Smooth muscle cell (in vitro differentiated cells): ENCODE data around the gene BDKRB1. TPM values are rescaled to one million over a fixed set of nuclear protein-coding genes. Genes with fewer than 3 reads are reported as not detected.

Experiments used
- DNase-seq: peaks from one replicate; lab custom pipeline; 2025; ENCODE audit not compliant: unreplicated experiment; lab: John Stamatoyannopoulos, UW
- H2AFZ ChIP-seq: fragments of 200-600 bp; sonication (generic); 2 replicates; pipeline ENCODE4 v1.6.0; 2016; ENCODE audit warnings: antibody characterized with exemption, low read depth, mild to moderate bottlenecking
- H3F3A ChIP-seq: fragments of 200-600 bp; sonication (generic); 2 replicates; pipeline ENCODE4 v1.6.0; 2017; ENCODE audit warnings: antibody characterized with exemption, low read depth
- H3K27ac ChIP-seq: fragments of 200-600 bp; sonication (generic); 2 replicates; pipeline ENCODE4 v1.5.1; 2016; ENCODE audit warnings: low read depth, mild to moderate bottlenecking
- H3K27me3 ChIP-seq: fragments of 200-600 bp; sonication (generic); 2 replicates; pipeline ENCODE4 v1.6.1; 2016; ENCODE audit warnings: low read depth, mild to moderate bottlenecking
- H3K36me3 ChIP-seq: fragments of 200-600 bp; sonication (generic); 2 replicates; pipeline ENCODE4 v1.5.1; 2016; ENCODE audit warnings: low read depth
- H3K4me1 ChIP-seq: fragments of 200-600 bp; sonication (generic); 2 replicates; pipeline ENCODE4 v1.5.1; 2016; ENCODE audit warnings: low read depth
- H3K4me2 ChIP-seq: fragments of 200-600 bp; sonication (generic); 2 replicates; pipeline ENCODE4 v1.6.0; 2016; ENCODE audit warnings: mild to moderate bottlenecking
- H3K4me3 ChIP-seq: fragments of 200-600 bp; sonication (generic); 2 replicates; pipeline ENCODE4 v1.5.1; 2016; ENCODE audit warnings: mild to moderate bottlenecking
- H3K79me2 ChIP-seq: fragments of 200-600 bp; sonication (generic); 2 replicates; pipeline ENCODE4 v1.6.0; 2016; ENCODE audit warnings: low read depth, mild to moderate bottlenecking
- H3K9ac ChIP-seq: fragments of 200-600 bp; sonication (generic); 2 replicates; pipeline ENCODE4 v1.6.0; 2016; ENCODE audit warnings: low read depth
- H3K9me3 ChIP-seq: fragments of 200-600 bp; sonication (generic); replicated peaks from 2 replicates; pipeline ENCODE4 v1.5.1; 2016; ENCODE audit warnings: low read depth
- H4K20me1 ChIP-seq: fragments of 200-600 bp; sonication (generic); 2 replicates; pipeline ENCODE4 v1.6.0; 2016; ENCODE audit warnings: low read depth
- CTCF ChIP-seq: fragments of 200-600 bp; sonication (generic); IDR thresholded peaks from 2 replicates; pipeline ENCODE4 v1.5.1; 2017; ENCODE audit warnings: borderline replicate concordance, mild to moderate bottlenecking, antibody characterized with exemption; ENCODE audit not compliant: insufficient read depth, poor library complexity, severe bottlenecking
- WGBS: methylation state at CpG from one replicate; pipeline ENCODE4 v1.1.7; 2016; ENCODE audit warnings: low lambda C conversion rate; 5-methylcytosine and 5-hydroxymethylcytosine counted together
- polyA plus RNA-seq: library from polyadenylated mRNA; unstranded; fragments of >200 nt; fragmentation: Nextera tagmentation; extraction: Ambion mirVana; gene quantifications from 2 replicates; pipeline ENCODE4 v1.2.1, GENCODE V29; 2016
- total RNA-seq: library from RNA; depleted of rRNA; stranded (reverse); fragments of >200 nt; gene quantifications from 2 replicates; pipeline ENCODE4 v1.2.3, GENCODE V29; 2014

The BDKRB1 gene
- total and polyA plus RNA-seq, 2 experiments from 2014 or later, result 28.2 to 29.3 TPM

GRCh38 chr14:96251656-96252155 lies 4.3 kb upstream of the BDKRB1 start:
- 85% methylated on average over 4 of the region's 4 CpGs for WGBS
- no peaks in the 10 kb centered on the region for H3K79me2 ChIP-seq

GRCh38 chr14:96252323-96252998 lies 3.5 kb upstream of the BDKRB1 start:
- no peaks in the 10 kb centered on the region for H3K27me3 ChIP-seq
- H3K9me3 ChIP-seq, result no peaks in the 10 kb centered on the region
- no peaks in the 10 kb centered on the region for H4K20me1 ChIP-seq
- WGBS, result 81% methylated on average over 17 of the region's 19 CpGs
- H3K27ac ChIP-seq, result peak overlapping the region; percentile 98
- peaks cover 25% of the 10 kb centered on the region for H3K4me1 ChIP-seq
- no peak for TF ChIP-seq CTCF
- no peak overlapping the region for H2AFZ ChIP-seq
- no peak for DNase-seq
- H3K4me3 ChIP-seq, result no peak overlapping the region
- no peak overlapping the region for H3K9ac ChIP-seq
- H3F3A ChIP-seq, result peaks cover 38% of the 10 kb centered on the region
- H3K36me3 ChIP-seq, result no peaks in the 10 kb centered on the region
- no peaks in the 10 kb centered on the region for H3K79me2 ChIP-seq
- H3K4me2 ChIP-seq, result peak overlapping the region; percentile 42

More at GRCh38 chr14:96251656-96252155, 4.3 kb upstream of the BDKRB1 start:
- no peak for TF ChIP-seq CTCF
- Histone ChIP-seq H3F3A (peaks cover 43% of the 10 kb centered on the region), H3K4me2 (no peak overlapping the region), H4K20me1 (no peaks in the 10 kb centered on the region), H3K9me3 (no peaks in the 10 kb centered on the region), H3K4me3 (no peak overlapping the region), H3K9ac (no peak overlapping the region), H3K36me3 (no peaks in the 10 kb centered on the region), H3K4me1 (peaks cover 24% of the 10 kb centered on the region), H3K27me3 (no peaks in the 10 kb centered on the region), H2AFZ (no peak overlapping the region), H3K27ac (no peak overlapping the region)
- DNase-seq, result no peak

- H3F3A ChIP-seq, result peaks cover 34% of the 10 kb centered on the region
- H3K4me2 ChIP-seq, result peak overlapping the region; percentile 77
- H2AFZ ChIP-seq, result no peak overlapping the region
- peak overlapping the region; percentile 6 for H3K9ac ChIP-seq
- no peaks in the 10 kb centered on the region for H3K36me3 ChIP-seq
- H3K4me1 ChIP-seq, result peaks cover 25% of the 10 kb centered on the region
- no peak overlapping the region for H3K4me3 ChIP-seq
- no peaks in the 10 kb centered on the region for H3K27me3 ChIP-seq
- H3K27ac ChIP-seq, result peak overlapping the region; percentile 98
- H3K9me3 ChIP-seq, result no peaks in the 10 kb centered on the region
- DNase-seq, result no peak
- H3K79me2 ChIP-seq, result peaks cover 5% of the 10 kb centered on the region
- TF ChIP-seq CTCF, result no peak
- no peaks in the 10 kb centered on the region for H4K20me1 ChIP-seq
- 30% methylated on average over 9 of the region's 9 CpGs for WGBS
These were observed 2.9 kb upstream of the BDKRB1 start for GRCh38 chr14:96252999-96253539.
